OCI-LY7 (cell line): ENCODE measurements around the gene DDX55. TPM values are rescaled to one million over a fixed set of nuclear protein-coding genes. Genes with fewer than 3 reads are reported as not detected.
"Not testable (repeated sequence)": the region's sequence is repeated elsewhere in the genome, so short reads cannot be mapped to it uniquely, and the experiment has no call there.

ENCODE experiments used
- BruUV-seq: library from RNA; stranded (reverse); fragments of 400-500 nt; replicated peaks from 2 replicates; lab custom pipeline; 2021; lab: Mats Ljungman, UMichigan
- CTCF ChIA-PET: fragments of 300-600 bp; sonication (Branson Sonifier 250); formaldehyde crosslinking; loops from one replicate; lab custom pipeline; 2022; ENCODE audit warnings: antibody characterized with exemption; ENCODE audit not compliant: unreplicated experiment; lab: Charles Lee
- POLR2A ChIA-PET: fragments of 300-600 bp; sonication (Branson Sonifier 250); formaldehyde crosslinking; loops from one replicate; lab custom pipeline; 2022; ENCODE audit warnings: antibody characterized with exemption; lab: Charles Lee
- DNase-seq: peaks from one replicate; pipeline ENCODE4 v3.0.0-alpha.2; 2015; ENCODE audit warnings: low spot score
- H2AFZ ChIP-seq: fragments of 200-600 bp; sonication (generic), shearing (Covaris generic); 2 replicates; pipeline ENCODE4 v1.6.1; 2014; ENCODE audit warnings: mild to moderate bottlenecking, antibody characterized with exemption, low read length, moderate library complexity
- H3K27ac ChIP-seq: fragments of 200-600 bp; sonication (generic); 2 replicates; pipeline ENCODE4 v1.5.1; 2014; ENCODE audit warnings: mixed run types, low read depth, mild to moderate bottlenecking, moderate library complexity, low read length, inconsistent platforms; ENCODE audit not compliant: poor library complexity, severe bottlenecking
- H3K36me3 ChIP-seq: fragments of 200-600 bp; sonication (generic); 2 replicates; pipeline ENCODE4 v1.6.1; 2014; ENCODE audit warnings: mild to moderate bottlenecking, antibody characterized with exemption, low read length, moderate library complexity, mixed read lengths; ENCODE audit not compliant: insufficient read depth
- H3K4me1 ChIP-seq: fragments of 200-600 bp; sonication (generic); 2 replicates; pipeline ENCODE4 v1.5.1; 2014; ENCODE audit warnings: mild to moderate bottlenecking, low read length; ENCODE audit not compliant: insufficient read depth, poor library complexity, severe bottlenecking
- H3K4me2 ChIP-seq: fragments of 200-600 bp; sonication (generic); 2 replicates; pipeline ENCODE4 v1.6.1; 2014; ENCODE audit warnings: mild to moderate bottlenecking, low read length
- H3K4me3 ChIP-seq: fragments of 200-600 bp; sonication (generic); 2 replicates; pipeline ENCODE4 v1.5.1; 2014; ENCODE audit warnings: mild to moderate bottlenecking, low read depth, low read length; ENCODE audit not compliant: poor library complexity, severe bottlenecking
- H3K79me2 ChIP-seq: fragments of 200-600 bp; sonication (generic); 2 replicates; pipeline ENCODE4 v1.6.1; 2016; ENCODE audit warnings: low read depth, mild to moderate bottlenecking, low read length, moderate library complexity, mixed read lengths; ENCODE audit not compliant: insufficient read depth
- H3K9me2 ChIP-seq: fragments of 200-600 bp; sonication (generic); 2 replicates; pipeline ENCODE4 v1.6.1; 2016; ENCODE audit warnings: mild to moderate bottlenecking, low read length, mixed read lengths; ENCODE audit not compliant: insufficient read depth
- H3K9me3 ChIP-seq: fragments of 200-600 bp; sonication (generic); 2 replicates; pipeline ENCODE4 v1.6.1; 2014; ENCODE audit warnings: mild to moderate bottlenecking, mixed run types, low read length, mixed read lengths
- H4K20me1 ChIP-seq: fragments of 200-600 bp; sonication (generic); 2 replicates; pipeline ENCODE4 v1.6.1; 2014; ENCODE audit warnings: mild to moderate bottlenecking, antibody characterized with exemption, low read length, moderate library complexity, mixed read lengths; ENCODE audit not compliant: insufficient read depth
- CTCF ChIP-seq: fragments of 200-600 bp; sonication (generic); conservative IDR thresholded peaks from 2 replicates; pipeline ENCODE4 v1.5.1; 2014; ENCODE audit warnings: mild to moderate bottlenecking, antibody characterized with exemption, low read length, moderate library complexity, mixed read lengths
- EZH2phosphoT487 ChIP-seq: fragments of 200-600 bp; sonication (generic); IDR thresholded peaks from 2 replicates; pipeline ENCODE4 v1.6.1; 2018; ENCODE audit warnings: low read depth, borderline replicate concordance, mild to moderate bottlenecking, mixed run types, antibody characterized with exemption, low read length, moderate library complexity, mixed read lengths
- intact Hi-C: fragments of 100-400 bp; cut with micrococcal nuclease; formaldehyde crosslinking; loops from one replicate; pipeline ENCODE4 v1.10.0; 2022; ENCODE audit not compliant: unreplicated experiment
- total RNA-seq, 2 experiments: library from RNA; depleted of rRNA in 1 of 2; stranded (reverse); fragments of >200 nt in 1 of 2; shearing (Covaris generic) in 1 of 2; gene quantifications; 2 replicates each; pipeline ENCODE4 v1.2.3, GENCODE V29; 2014 to 2022

Gene DDX55
- total RNA-seq, 2 experiments from 2014 or later, result 48.7 to 56.6 TPM

GRCh38 chr12:123599721-123600120, 2.2 kb upstream of the DDX55 start:
- CTCF ChIA-PET, result no interaction called here
- no peak for DNase-seq
- POLR2A ChIA-PET, result interaction anchor here (0.7 to 0.9 kb wide), 2 partner anchors 12 to 287 kb away, joined by 3 to 5 read pairs; no protein-coding TSS in a partner anchor
- H3K79me2 ChIP-seq, result peaks cover 64% of the 10 kb centered on the region
- H3K27ac ChIP-seq, result no peak overlapping the region
- H3K4me1 ChIP-seq, result peaks cover 35% of the 10 kb centered on the region
- no peaks in the 10 kb centered on the region for H3K9me2 ChIP-seq
- H3K36me3 ChIP-seq, result peaks cover 61% of the 10 kb centered on the region
- H3K4me2 ChIP-seq, result no peak overlapping the region
- H4K20me1 ChIP-seq, result no peaks in the 10 kb centered on the region
- H3K4me3 ChIP-seq, result no peak overlapping the region
- TF ChIP-seq EZH2phosphoT487 (no peak), CTCF (no peak)
- intact Hi-C loops, result loop anchor here (5.0 kb wide), 1 partner anchor 232 kb away; no protein-coding TSS in a partner anchor
- H3K9me3 ChIP-seq, result no peaks in the 10 kb centered on the region
- no TSS peak for BruUV-seq
- no peak overlapping the region for H2AFZ ChIP-seq

GRCh38 chr12:123602651-123603195, 824 bp downstream of the DDX55 start:
- TF ChIP-seq EZH2phosphoT487 (no peak), CTCF (no peak)
- H3K4me3 ChIP-seq, result peak overlapping the region; percentile 95
- no peaks in the 10 kb centered on the region for H3K9me3 ChIP-seq
- H3K79me2 ChIP-seq, result peaks cover 63% of the 10 kb centered on the region
- H3K9me2 ChIP-seq, result no peaks in the 10 kb centered on the region
- H4K20me1 ChIP-seq, result 0 out of 2 replicates have a peak, but pooled peaks cover 5% of the 10 kb centered on the region
- peak; percentile 27 for DNase-seq
- peak overlapping the region; percentile 76 for H3K27ac ChIP-seq
- POLR2A ChIA-PET, result interaction anchor here (0.5 to 1.4 kb wide), 11 partner anchors 9 to 446 kb away, joined by 3 to 7 read pairs (median 4); partner anchors contain the start of genes EIF2B1 and GTF2H3
- intact Hi-C loops, result loop anchor here (1.0 to 5.0 kb wide), 2 partner anchors 31 to 235 kb away; partner anchors contain the start of genes EIF2B1 and GTF2H3
- H3K36me3 ChIP-seq, result peaks cover 63% of the 10 kb centered on the region
- BruUV-seq, result no TSS peak
- peak overlapping the region; percentile 81 for H3K4me2 ChIP-seq
- H2AFZ ChIP-seq, result peak overlapping the region; percentile 96; the same call in 1 of the 2 replicates
- CTCF ChIA-PET, result interaction anchor here (1.0 to 1.2 kb wide), 2 partner anchors 16 to 111 kb away, joined by 3 to 4 read pairs; no protein-coding TSS in a partner anchor
- H3K4me1 ChIP-seq, result peaks cover 36% of the 10 kb centered on the region

- peak overlapping the region; percentile 81 for H3K4me2 ChIP-seq
- H2AFZ ChIP-seq, H3K27ac ChIP-seq, H3K9me3 ChIP-seq, BruUV-seq, DNase-seq, CTCF ChIA-PET, H4K20me1 ChIP-seq, H3K9me2 ChIP-seq: not testable (repeated sequence)
- peak overlapping the region; percentile 95 for H3K4me3 ChIP-seq
- POLR2A ChIA-PET, result interaction anchor here (1.1 to 1.3 kb wide), 2 partner anchors 10 to 422 kb away, joined by 4 to 6 read pairs; no protein-coding TSS in a partner anchor
- peaks cover 30% of the 10 kb centered on the region for H3K4me1 ChIP-seq
- peaks cover 57% of the 10 kb centered on the region for H3K79me2 ChIP-seq
- intact Hi-C loops, result loop anchor here (5.0 kb wide), 1 partner anchor 236 kb away; no protein-coding TSS in a partner anchor
- peaks cover 63% of the 10 kb centered on the region for H3K36me3 ChIP-seq
Observed at GRCh38 chr12:123603495-123603894, 1.6 kb downstream of the DDX55 start.
